GM18867 (cell line): ENCODE data around the gene SALL1.

Experiments
- ATAC-seq: cut with Tn5 transposase; IDR thresholded peaks from one replicate; pipeline ENCODE4 v1.9.1; 2021; ENCODE audit warnings: mild to moderate bottlenecking, moderate library complexity; ENCODE audit not compliant: unreplicated experiment

The SALL1 gene

GRCh38 chr16:51150888-51151320 is at the start of gene SALL1:
Gene SALL1 (minus strand): TSS chr16:51151270. CDS start chr16:51151241, 29 bp downstream.
- no peak for ATAC-seq

GRCh38 chr16:51200793-51201192 is 49.7 kb upstream of the SALL1 start:
- ATAC-seq = no peak

- ATAC-seq = no peak
Observed at GRCh38 chr16:51197953-51198748, 47.1 kb upstream of the SALL1 start.

- no peak for ATAC-seq
Observed at GRCh38 chr16:51193879-51194278, 42.8 kb upstream of the SALL1 start.

- ATAC-seq = no peak
Observed at GRCh38 chr16:51184702-51185433, 33.8 kb upstream of the SALL1 start.

- no peak for ATAC-seq
Observed at GRCh38 chr16:51181503-51181811, 30.4 kb upstream of the SALL1 start.

- ATAC-seq = no peak
Observed at GRCh38 chr16:51180719-51181502, 29.8 kb upstream of the SALL1 start.

- no peak for ATAC-seq
Observed at GRCh38 chr16:51175081-51175480, 24.0 kb upstream of the SALL1 start.

GRCh38 chr16:51172368-51172767 is 21.3 kb upstream of the SALL1 start:
- no peak for ATAC-seq

GRCh38 chr16:51168755-51169154 is 17.7 kb upstream of the SALL1 start:
- no peak for ATAC-seq

GRCh38 chr16:51167170-51167895 is 16.3 kb upstream of the SALL1 start:
- no peak for ATAC-seq

GRCh38 chr16:51166541-51166940 is 15.5 kb upstream of the SALL1 start:
- no peak for ATAC-seq

- no peak for ATAC-seq
Observed at GRCh38 chr16:51166091-51166490, 15.0 kb upstream of the SALL1 start.

GRCh38 chr16:51165043-51165442 is 14.0 kb upstream of the SALL1 start:
- no peak for ATAC-seq

GRCh38 chr16:51164574-51164973 is 13.5 kb upstream of the SALL1 start:
- ATAC-seq = no peak

GRCh38 chr16:51163894-51164566 is 13.0 kb upstream of the SALL1 start:
- no peak for ATAC-seq

GRCh38 chr16:51163366-51163765 is 12.3 kb upstream of the SALL1 start:
- ATAC-seq = no peak

- ATAC-seq = no peak
Observed at GRCh38 chr16:51161440-51162195, 10.5 kb upstream of the SALL1 start.

GRCh38 chr16:51159865-51160264 is 8.8 kb upstream of the SALL1 start:
- ATAC-seq = no peak

GRCh38 chr16:51159296-51159695 is 8.2 kb upstream of the SALL1 start:
- ATAC-seq = no peak
